Measurements from ENCODE around the gene NPAS3. TPM values are rescaled to one million over a fixed set of nuclear protein-coding genes. Genes with fewer than 3 reads are reported as not detected.

NPAS3 gene
- total RNA-seq, 4 donors from 2014 or later, result 4.0 to 12.2 (median 5.6) TPM

GRCh38 chr14:33692762-33693161, 754.1 kb downstream of the NPAS3 start:
- 80 to 82% methylated on average over 2 of the region's 2 CpGs for WGBS, 2 donors
- Histone ChIP-seq H3K27ac (no peak overlapping the region), H3K36me3 (no peaks in the 10 kb centered on the region), H3K27me3 (no peaks in the 10 kb centered on the region), H3K9me3 (no peaks in the 10 kb centered on the region), H3K4me1 (no peaks in the 10 kb centered on the region), H3K4me3 (replicated peaks in 1 of 3) (no peak overlapping the region)
- no peak for DNase-seq
- TF ChIP-seq CTCF (IDR thresholded peaks at IDR 0.05), result no peak
- TF ChIP-seq POLR2A (IDR thresholded peaks at IDR 0.05), result no peak
- intact Hi-C loops (cut with DNase I), result no loop called here

- H3K4me1 ChIP-seq, result no peaks in the 10 kb centered on the region
- H3K27me3 ChIP-seq, result no peaks in the 10 kb centered on the region
- no peak for DNase-seq
- H3K36me3 ChIP-seq, result no peaks in the 10 kb centered on the region
- H3K27ac ChIP-seq, result no peak overlapping the region
- intact Hi-C loops (cut with DNase I), result no loop called here
- WGBS, 2 donors, result 89 to 95% methylated on average over 4 of the region's 4 CpGs
- no peak overlapping the region for H3K4me3 ChIP-seq (replicated peaks in 1 of 3)
- H3K9me3 ChIP-seq, result no peaks in the 10 kb centered on the region
- TF ChIP-seq CTCF (IDR thresholded peaks at IDR 0.05) (no peak), POLR2A (IDR thresholded peaks at IDR 0.05) (no peak)
These were observed 754.6 kb downstream of the NPAS3 start for GRCh38 chr14:33693237-33693636.

- no peak for TF ChIP-seq POLR2A (IDR thresholded peaks at IDR 0.05)
- Histone ChIP-seq H3K27me3 (no peaks in the 10 kb centered on the region), H3K4me3 (replicated peaks in 1 of 3) (no peak overlapping the region), H3K27ac (no peak overlapping the region), H3K36me3 (no peaks in the 10 kb centered on the region), H3K4me1 (no peaks in the 10 kb centered on the region), H3K9me3 (no peaks in the 10 kb centered on the region)
- intact Hi-C loops (cut with DNase I), result no loop called here
- DNase-seq, result no peak
- 41 to 55% methylated on average over 9 of the region's 9 CpGs for WGBS, 2 donors
These were observed 757.5 kb downstream of the NPAS3 start for GRCh38 chr14:33696165-33696564.

GRCh38 chr14:33699300-33699983, 760.8 kb downstream of the NPAS3 start:
- intact Hi-C loops (cut with DNase I), result no loop called here
- Histone ChIP-seq H3K4me3 (replicated peaks in 1 of 3) (no peak overlapping the region), H3K27me3 (no peaks in the 10 kb centered on the region), H3K36me3 (no peaks in the 10 kb centered on the region), H3K9me3 (no peaks in the 10 kb centered on the region), H3K4me1 (no peaks in the 10 kb centered on the region), H3K27ac (no peak overlapping the region)
- DNase-seq, result no peak
- 84 to 89% methylated on average over 12 of the region's 12 CpGs for WGBS, 2 donors
- TF ChIP-seq POLR2A (IDR thresholded peaks at IDR 0.05) (no peak), CTCF (IDR thresholded peaks at IDR 0.05) (no peak)

- Histone ChIP-seq H3K4me1 (no peaks in the 10 kb centered on the region), H3K27ac (no peak overlapping the region), H3K27me3 (no peaks in the 10 kb centered on the region), H3K9me3 (no peaks in the 10 kb centered on the region), H3K4me3 (replicated peaks in 1 of 3) (no peak overlapping the region), H3K36me3 (no peaks in the 10 kb centered on the region)
- TF ChIP-seq CTCF (IDR thresholded peaks at IDR 0.05), result no peak
- TF ChIP-seq POLR2A (IDR thresholded peaks at IDR 0.05), result no peak
- intact Hi-C loops (cut with DNase I), result no loop called here
- no peak for DNase-seq
- 89 to 92% methylated on average over 6 of the region's 6 CpGs for WGBS, 2 donors
These were observed 761.4 kb downstream of the NPAS3 start for GRCh38 chr14:33700052-33700451.
